GM06990 (cell line): ENCODE results near the gene SLC12A5.

ENCODE experiments used
- DNase-seq: peaks from one replicate; pipeline ENCODE4 v3.0.0-alpha.2; 2011; ENCODE audit not compliant: insufficient read length; ENCODE audit errors: extremely low read depth
- H3K27me3 ChIP-seq: replicated peaks from 2 replicates; pipeline ENCODE4 v1.6.0; 2011; ENCODE audit warnings: low read length; ENCODE audit not compliant: control insufficient read depth, insufficient read depth
- H3K36me3 ChIP-seq: 2 replicates; pipeline ENCODE4 v1.5.1; 2011; ENCODE audit warnings: low read length; ENCODE audit not compliant: control insufficient read depth, insufficient read depth
- H3K4me3 ChIP-seq: replicated peaks from 2 replicates; pipeline ENCODE4 v1.5.1; 2011; ENCODE audit warnings: low read depth, mild to moderate bottlenecking, control low read depth, low read length
- CTCF ChIP-seq: IDR thresholded peaks from 2 replicates; pipeline ENCODE4 v1.5.1; 2011; ENCODE audit warnings: low read length, control low read depth, mild to moderate bottlenecking, inconsistent platforms; ENCODE audit not compliant: insufficient read depth, poor library complexity, severe bottlenecking

The SLC12A5 gene

GRCh38 chr20:46034039-46034438 lies 5.0 kb downstream of the SLC12A5 start:
- H3K36me3 ChIP-seq, result no peaks in the 10 kb centered on the region
- no peak for DNase-seq
- peaks cover 8% of the 10 kb centered on the region for H3K27me3 ChIP-seq
- H3K4me3 ChIP-seq, result no peak overlapping the region
- no peak for TF ChIP-seq CTCF

- no peak overlapping the region for H3K4me3 ChIP-seq
Observed at GRCh38 chr20:46035253-46035652, 6.2 kb downstream of the SLC12A5 start.

DNA sequence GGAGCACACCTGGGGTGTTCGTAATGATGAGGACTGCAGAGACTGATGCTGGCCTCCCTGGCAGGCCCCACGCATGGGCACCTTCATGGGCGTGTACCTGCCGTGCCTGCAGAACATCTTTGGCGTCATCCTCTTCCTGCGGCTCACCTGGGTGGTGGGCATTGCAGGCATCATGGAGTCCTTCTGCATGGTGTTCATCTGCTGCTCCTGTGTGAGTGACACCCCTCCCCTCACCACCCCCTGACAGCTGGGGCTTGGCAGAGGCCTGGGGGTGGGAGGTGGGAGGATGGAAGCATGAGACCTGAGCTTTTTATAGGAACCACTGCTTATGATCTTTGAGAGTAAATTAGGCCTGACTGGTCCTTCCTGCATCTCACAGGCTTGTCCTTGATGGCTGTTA lies 6.7 kb downstream of the SLC12A5 start:
- no peak for DNase-seq
- Histone ChIP-seq H3K36me3 (no peaks in the 10 kb centered on the region), H3K4me3 (no peak overlapping the region), H3K27me3 (peaks cover 8% of the 10 kb centered on the region)
- TF ChIP-seq CTCF, result no peak

More at GRCh38 chr20:46035253-46035652, 6.2 kb downstream of the SLC12A5 start:
- TF ChIP-seq CTCF, result no peak
- Histone ChIP-seq H3K36me3 (no peaks in the 10 kb centered on the region), H3K27me3 (peaks cover 8% of the 10 kb centered on the region)
- DNase-seq, result no peak

DNA sequence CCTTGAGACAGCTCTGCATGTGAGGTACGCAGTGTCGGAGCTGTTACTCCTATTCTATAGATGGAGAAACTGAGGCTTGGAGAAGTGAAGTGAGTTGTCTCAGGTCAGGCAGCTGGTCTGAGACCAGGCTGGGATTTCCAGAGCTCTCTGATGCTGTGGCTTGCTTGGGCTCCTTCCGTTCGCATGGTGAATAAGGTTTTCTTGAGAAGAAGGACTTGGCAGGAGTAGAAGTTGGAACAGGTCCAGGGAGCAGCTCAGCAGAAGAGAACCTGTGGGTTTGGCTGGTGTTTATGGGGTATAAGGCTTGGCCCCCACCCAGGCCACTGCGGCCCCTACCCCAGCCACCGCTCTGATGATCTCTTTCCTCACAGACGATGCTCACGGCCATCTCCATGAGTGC lies 7.4 kb downstream of the SLC12A5 start:
- DNase-seq, result no peak
- TF ChIP-seq CTCF, result no peak
- Histone ChIP-seq H3K4me3 (no peak overlapping the region), H3K36me3 (no peaks in the 10 kb centered on the region), H3K27me3 (peaks cover 3% of the 10 kb centered on the region)

GRCh38 chr20:46037036-46037435 lies 8.0 kb downstream of the SLC12A5 start:
- no peaks in the 10 kb centered on the region; the same call in none of the 2 replicates for H3K27me3 ChIP-seq

More at GRCh38 chr20:46037036-46037435, 8.0 kb downstream of the SLC12A5 start:
- no peak for DNase-seq
- H3K4me3 ChIP-seq, result no peak overlapping the region
- no peaks in the 10 kb centered on the region for H3K36me3 ChIP-seq
- TF ChIP-seq CTCF, result no peak
